HG02840 (cell line): Measurements from ENCODE around the gene LRRK2.

Experiments used
- ATAC-seq: cut with Tn5 transposase; IDR thresholded peaks from one replicate; pipeline ENCODE4 v1.9.1; 2021; ENCODE audit warnings: mild to moderate bottlenecking, moderate library complexity, moderate number of reproducible peaks; ENCODE audit not compliant: unreplicated experiment, low FRiP score

The LRRK2 gene

GRCh38 chr12:40224439-40225291 is at the start of gene LRRK2:
TSS of gene LRRK2 (plus strand) at chr12:40224997. CDS start at chr12:40225132, 135 bp downstream.
- peak; percentile 49 for ATAC-seq

- ATAC-seq, result no peak
Measured at GRCh38 chr12:40175045-40175444, 49.8 kb upstream of the LRRK2 start.

- no peak for ATAC-seq
Measured at GRCh38 chr12:40175489-40175888, 49.3 kb upstream of the LRRK2 start.

DNA sequence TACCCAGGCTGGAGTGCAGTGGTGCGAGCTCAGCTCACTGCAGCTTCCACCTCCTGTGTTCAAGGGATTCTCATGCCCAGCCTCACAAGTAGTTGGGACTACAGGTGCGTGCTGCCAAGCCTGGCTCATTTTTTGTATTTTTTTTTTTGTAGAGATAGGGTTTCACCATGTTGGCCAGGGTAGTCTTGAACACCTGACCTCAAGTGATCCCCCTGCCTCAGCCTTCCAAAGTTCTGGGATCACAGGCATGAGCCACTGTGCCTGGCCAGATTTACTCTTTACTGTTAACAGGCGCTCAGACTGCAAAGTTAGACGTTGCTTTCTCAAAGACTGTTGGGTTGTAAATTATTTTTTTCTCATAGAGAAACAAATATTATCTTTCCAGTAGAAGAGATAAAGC is 46.1 kb upstream of the LRRK2 start:
- ATAC-seq, result no peak

- no peak for ATAC-seq
Measured at GRCh38 chr12:40181490-40181889, 43.3 kb upstream of the LRRK2 start.

GRCh38 chr12:40183715-40184114 is 41.1 kb upstream of the LRRK2 start:
- no peak for ATAC-seq

DNA sequence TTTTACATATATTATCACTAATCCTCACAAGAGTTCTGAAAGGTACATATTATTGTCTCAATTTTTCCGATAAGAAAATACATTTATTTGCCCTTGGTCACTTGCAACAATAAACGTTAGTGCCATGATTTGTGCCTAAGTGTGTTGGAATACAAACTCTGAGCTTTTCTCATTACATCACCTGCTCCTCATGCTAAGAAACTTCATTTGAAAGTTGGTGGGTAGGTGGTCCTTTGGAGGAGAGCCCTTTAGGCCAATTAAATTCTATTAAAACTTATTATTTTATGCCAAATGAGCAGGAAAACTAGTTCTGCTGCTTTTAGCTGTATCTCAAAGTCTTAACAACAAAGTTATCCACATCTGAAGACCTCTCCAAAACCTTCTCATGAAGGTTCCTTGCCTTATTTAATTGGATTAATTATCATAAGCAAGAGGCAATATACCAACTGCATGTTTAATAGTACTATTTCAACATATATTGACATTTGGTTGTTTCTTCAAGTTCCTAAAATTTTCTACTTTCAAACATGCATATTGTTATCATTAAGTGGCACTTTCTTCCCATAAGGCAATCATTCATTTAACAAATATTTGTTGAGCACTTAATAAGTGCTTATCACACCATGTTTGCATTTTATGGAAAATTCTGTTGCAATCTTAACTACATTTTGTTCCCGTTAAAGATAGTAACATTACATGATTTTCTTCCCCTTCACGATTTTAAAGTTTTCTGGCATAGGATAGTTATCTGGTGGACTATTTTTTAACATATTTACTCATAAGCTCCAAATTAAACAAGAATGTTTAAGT is 40.1 kb upstream of the LRRK2 start:
- no peak for ATAC-seq

DNA sequence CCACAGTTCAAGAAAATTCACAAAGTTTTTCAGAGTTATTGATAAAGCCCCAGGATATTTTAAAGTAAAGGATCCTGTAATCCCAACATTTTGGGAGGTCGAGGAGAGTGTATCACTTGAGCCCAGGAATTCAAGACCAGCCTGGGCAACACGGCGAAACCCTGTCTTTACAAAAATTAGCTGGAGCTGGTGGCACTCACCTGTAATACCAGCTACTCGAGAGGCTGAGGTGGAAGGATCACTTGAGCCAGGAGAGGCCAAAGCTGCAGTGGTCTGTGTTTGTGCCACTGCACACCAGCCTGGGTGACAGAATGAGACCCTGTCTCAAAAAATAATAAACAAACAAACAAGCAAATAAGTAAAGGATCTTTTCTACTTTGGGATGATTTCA is 39.5 kb upstream of the LRRK2 start:
- no peak for ATAC-seq

DNA sequence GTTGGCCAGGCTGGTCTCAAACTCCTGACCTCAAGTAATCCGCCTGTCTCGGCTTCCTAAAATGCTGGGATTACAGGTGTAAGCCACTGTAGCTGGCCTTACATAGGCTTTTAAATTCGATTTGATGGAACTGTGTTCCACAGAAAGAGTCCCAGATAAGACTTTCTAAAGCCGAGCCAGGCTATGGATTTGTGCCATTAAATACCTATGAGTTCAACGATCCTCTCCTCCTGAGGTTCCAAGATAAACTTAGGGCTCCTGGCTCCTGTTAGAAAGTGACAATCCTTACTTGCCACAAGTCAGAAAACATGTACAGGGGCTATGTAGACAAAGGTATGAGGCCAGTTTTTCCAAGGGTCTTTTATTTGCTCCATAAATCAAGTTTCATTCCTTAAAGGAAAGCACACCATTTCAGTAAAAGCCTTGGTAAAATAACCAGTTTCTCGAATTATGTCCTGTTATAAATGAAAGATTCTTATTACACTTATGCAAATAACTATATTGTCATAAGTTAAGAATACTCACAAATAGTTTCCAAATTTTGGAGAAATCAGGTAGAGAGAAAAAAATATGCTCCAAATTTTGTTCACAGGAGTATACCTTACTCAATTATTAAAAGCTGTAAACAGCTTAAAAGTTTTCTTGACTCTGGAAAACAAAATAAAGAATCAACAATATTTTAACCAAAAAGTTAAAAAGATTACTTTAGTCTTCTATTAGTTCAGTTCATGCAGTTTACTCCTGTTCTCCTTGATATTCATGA is 36.1 kb upstream of the LRRK2 start:
- ATAC-seq, result no peak

DNA sequence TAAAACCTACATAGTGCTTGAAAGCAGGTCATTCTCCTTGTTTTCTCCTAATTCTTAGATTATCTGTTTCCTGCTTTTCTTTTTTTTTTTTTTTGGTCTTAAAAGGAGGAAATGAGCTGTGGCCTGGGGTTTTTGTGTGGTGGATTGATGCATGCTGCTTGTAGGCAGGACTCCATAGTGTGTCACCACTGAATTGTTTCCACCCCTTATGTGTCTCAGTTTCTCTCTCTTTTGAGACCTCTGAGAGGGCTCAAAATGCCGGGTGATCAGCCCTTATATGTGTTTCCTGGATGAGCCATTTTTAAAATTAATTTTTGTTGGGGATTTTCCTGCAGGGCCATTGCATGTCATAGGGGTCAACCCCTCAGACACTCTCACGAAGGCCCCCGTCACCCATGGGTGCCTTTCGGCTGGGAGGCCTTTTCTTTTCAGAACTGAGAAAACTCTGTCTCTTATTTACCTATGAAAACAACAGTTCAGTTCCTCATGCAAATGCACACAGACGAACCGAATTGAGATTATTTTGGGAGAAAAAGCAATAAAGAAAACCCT is 32.0 kb upstream of the LRRK2 start:
- peak; percentile 97 for ATAC-seq

DNA sequence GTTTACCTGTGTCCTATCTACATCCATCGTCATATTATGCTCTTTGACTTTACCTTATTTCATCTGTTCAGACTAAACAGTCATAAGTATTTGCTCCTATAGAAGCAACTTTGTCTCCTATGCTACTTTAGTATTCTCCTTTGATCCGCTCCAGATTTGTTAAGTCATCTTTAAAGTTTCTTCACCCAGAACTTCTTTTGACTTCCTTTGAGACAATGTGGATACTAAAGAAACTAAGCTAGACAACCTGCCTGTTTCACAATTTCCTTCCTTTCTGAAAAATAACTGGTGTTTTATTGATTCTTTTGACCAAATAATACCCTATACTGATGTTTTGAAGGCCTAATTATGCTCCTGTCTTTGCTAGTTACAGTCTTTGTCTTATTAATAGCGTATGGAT is 30.0 kb upstream of the LRRK2 start:
- ATAC-seq, result no peak

- no peak for ATAC-seq
Measured at GRCh38 chr12:40197590-40197989, 27.2 kb upstream of the LRRK2 start.

- ATAC-seq, result no peak
Measured at GRCh38 chr12:40198601-40199000, 26.2 kb upstream of the LRRK2 start.

- ATAC-seq, result no peak
Measured at GRCh38 chr12:40202095-40203059, 22.4 kb upstream of the LRRK2 start.

DNA sequence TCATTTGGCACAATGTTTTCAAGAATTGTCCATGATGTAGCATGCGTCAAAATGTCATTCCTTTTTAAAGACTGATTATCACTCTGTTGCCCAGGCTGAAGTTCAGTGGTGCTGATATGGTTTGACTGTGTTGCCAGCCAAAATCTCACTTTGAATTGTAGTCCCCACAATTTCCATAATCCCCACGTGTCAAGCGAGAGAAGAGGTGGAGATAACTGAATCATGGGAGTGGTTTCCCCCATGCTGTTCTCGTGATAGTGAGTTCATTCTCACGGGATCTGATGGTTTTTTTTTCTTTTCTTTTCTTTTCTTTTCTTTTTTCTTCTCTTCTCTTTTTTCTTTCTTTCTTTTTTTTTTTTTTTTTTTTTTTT is 21.8 kb upstream of the LRRK2 start:
- no peak for ATAC-seq

- no peak for ATAC-seq
Measured at GRCh38 chr12:40204337-40204736, 20.5 kb upstream of the LRRK2 start.

GRCh38 chr12:40207551-40207950 is 17.2 kb upstream of the LRRK2 start:
- no peak for ATAC-seq

DNA sequence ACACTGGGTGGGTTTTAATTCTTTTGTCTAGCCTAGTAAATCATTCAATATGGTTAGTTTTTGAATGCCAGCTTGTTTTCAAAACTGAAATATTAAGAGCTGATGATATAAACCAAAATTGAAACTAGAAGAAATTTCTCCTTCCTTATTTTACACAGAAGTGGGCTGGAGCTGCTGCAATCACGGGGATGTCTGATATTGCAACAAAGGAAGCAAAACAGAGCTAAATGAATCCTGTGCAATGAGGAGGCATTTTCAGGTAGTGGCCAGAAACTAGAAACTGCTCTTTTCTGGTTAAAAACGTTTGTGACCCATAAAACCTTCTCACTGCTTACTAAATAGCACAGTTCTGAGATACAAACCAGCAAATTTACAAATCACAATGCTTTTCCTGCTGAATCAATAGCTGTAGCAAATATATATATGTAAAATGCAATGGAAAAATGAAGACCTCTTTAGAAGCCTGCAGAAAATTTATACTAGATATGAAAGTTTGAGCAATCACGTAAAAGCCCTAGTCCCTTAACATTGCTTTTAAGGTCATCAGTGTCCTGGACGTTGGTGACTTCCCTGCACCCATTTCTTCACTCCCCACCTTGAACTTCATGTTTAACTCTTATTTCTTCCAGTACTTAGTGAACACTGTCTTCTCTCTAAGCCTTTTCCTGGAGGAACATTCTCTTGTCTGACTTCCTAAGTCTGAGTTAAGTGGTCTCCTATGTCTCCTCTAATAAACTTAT is 15.9 kb upstream of the LRRK2 start:
- peak; percentile 90 for ATAC-seq

DNA sequence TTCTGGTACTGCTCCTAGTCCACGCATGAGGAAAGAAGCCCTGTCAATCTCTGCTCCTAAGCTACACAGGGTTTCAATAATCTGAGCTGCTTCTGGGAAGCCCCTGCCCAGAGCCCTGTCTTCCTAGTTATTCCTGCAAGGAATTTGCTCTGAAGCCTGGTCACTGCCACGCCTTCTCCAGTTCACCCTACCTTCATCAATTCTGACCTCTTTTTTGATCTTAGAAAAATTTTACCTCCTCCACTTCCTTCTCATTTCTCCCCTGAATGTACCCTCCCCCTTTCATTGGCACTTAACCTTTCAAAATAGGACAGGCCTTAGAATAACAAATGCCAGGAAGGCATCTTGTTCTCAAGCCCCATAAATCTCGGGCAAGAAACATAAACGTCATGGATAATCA is 14.9 kb upstream of the LRRK2 start:
- no peak for ATAC-seq
